Adipocyte (in vitro differentiated cells): ENCODE data around the gene TMC5.
A peak's percentile ranks its signal among the peaks of the same experiment; 100 is the strongest.
"Not testable (repeated sequence)": the region's sequence is repeated elsewhere in the genome, so short reads cannot be mapped to it uniquely, and the experiment has no call there.

Source experiments
- DNase-seq: peaks from one replicate; pipeline ENCODE4 v3.0.0-alpha.2; 2015; ENCODE audit warnings: low read depth
- H3K27me3 ChIP-seq: replicated peaks from 2 replicates; pipeline ENCODE4 v1.7.0; 2013; ENCODE audit warnings: mild to moderate bottlenecking, low read length, moderate library complexity; ENCODE audit not compliant: control insufficient read depth, insufficient read depth
- H3K36me3 ChIP-seq: 2 replicates; pipeline ENCODE4 v1.7.0; 2013; ENCODE audit warnings: low read length, mild to moderate bottlenecking, moderate library complexity; ENCODE audit not compliant: control insufficient read depth, insufficient read depth, severe bottlenecking
- H3K4me1 ChIP-seq: 2 replicates; pipeline ENCODE4 v1.7.0; 2013; ENCODE audit warnings: mild to moderate bottlenecking, low read length, moderate library complexity; ENCODE audit not compliant: control insufficient read depth, insufficient read depth
- H3K4me3 ChIP-seq: 2 replicates; pipeline ENCODE4 v1.7.0; 2013; ENCODE audit warnings: mild to moderate bottlenecking, low read length, moderate library complexity
- H3K9ac ChIP-seq: 2 replicates; pipeline ENCODE4 v1.7.0; 2013; ENCODE audit warnings: mild to moderate bottlenecking, low read length, moderate library complexity
- H3K9me3 ChIP-seq: 2 replicates; pipeline ENCODE4 v1.7.0; 2013; ENCODE audit warnings: mild to moderate bottlenecking, low read length, moderate library complexity; ENCODE audit not compliant: control insufficient read depth

The TMC5 gene, protein sequence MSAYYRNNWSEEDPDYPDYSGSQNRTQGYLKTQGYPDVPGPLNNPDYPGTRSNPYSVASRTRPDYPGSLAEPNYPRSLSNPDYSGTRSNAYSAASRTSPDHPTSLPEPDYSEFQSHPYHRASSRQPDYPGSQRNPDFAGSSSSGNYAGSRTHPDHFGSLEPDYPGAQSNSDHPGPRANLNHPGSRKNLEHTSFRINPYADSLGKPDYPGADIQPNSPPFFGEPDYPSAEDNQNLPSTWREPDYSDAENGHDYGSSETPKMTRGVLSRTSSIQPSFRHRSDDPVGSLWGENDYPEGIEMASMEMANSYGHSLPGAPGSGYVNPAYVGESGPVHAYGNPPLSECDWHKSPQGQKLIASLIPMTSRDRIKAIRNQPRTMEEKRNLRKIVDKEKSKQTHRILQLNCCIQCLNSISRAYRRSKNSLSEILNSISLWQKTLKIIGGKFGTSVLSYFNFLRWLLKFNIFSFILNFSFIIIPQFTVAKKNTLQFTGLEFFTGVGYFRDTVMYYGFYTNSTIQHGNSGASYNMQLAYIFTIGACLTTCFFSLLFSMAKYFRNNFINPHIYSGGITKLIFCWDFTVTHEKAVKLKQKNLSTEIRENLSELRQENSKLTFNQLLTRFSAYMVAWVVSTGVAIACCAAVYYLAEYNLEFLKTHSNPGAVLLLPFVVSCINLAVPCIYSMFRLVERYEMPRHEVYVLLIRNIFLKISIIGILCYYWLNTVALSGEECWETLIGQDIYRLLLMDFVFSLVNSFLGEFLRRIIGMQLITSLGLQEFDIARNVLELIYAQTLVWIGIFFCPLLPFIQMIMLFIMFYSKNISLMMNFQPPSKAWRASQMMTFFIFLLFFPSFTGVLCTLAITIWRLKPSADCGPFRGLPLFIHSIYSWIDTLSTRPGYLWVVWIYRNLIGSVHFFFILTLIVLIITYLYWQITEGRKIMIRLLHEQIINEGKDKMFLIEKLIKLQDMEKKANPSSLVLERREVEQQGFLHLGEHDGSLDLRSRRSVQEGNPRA

DNA sequence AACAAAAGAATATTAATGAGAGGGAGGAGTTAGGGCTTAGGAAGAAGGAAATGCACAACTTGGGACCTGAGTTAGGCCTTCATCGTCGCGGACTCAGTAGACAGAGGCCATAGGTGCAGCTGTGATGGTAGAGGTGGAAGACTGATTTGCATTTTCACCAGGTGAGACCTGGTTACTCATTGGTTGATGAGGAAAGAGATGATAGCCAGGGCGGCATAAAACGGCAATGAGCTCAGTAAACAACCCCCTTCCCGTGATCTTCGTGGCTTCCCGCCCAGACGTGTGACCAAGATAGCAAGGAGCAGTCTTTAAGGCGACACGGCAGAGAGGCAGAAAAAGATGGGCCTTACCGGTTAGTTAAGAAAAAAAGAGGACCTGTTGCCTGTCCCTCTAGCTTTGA, at the start of gene TMC5:
Gene TMC5, plus strand, starts transcription at position 244 of the 400 bp plus-strand sequence. CDS start 22,156 bp downstream, outside the sequence.
- Histone ChIP-seq H3K4me1 (peaks cover 4% of the 10 kb centered on the region), H3K27me3 (peaks cover 26% of the 10 kb centered on the region), H3K9ac (no peak within 1 kb of the TSS), H3K36me3 (no peaks in the 10 kb centered on the region), H3K4me3 (no peak within 1 kb of the TSS), H3K9me3 (peaks cover 5% of the 10 kb centered on the region)
- no peak for DNase-seq

DNA sequence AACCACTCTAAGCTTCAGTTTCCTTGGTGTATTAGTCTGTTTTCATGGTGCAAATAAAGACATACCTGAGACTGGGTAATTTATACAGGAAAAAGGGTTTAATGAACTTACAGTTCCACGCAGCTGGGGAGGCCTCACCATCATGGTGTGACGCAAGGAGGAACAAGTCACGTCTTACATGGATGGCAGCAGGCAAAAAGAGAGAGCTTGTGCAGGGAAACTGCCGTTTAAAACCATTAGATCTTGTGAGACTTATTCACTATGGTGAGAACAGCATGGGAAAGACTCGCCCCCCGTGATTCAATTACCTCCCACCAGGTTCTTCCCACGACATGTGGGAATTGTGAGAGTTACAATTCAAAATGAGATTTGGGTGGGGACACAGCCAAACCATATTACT, 45.1 kb upstream of the TMC5 start:
- peaks cover 13% of the 10 kb centered on the region for H3K27me3 ChIP-seq
- H3K4me1 ChIP-seq, H3K9ac ChIP-seq, H3K36me3 ChIP-seq, H3K9me3 ChIP-seq, H3K4me3 ChIP-seq, DNase-seq: not testable (repeated sequence)

DNA sequence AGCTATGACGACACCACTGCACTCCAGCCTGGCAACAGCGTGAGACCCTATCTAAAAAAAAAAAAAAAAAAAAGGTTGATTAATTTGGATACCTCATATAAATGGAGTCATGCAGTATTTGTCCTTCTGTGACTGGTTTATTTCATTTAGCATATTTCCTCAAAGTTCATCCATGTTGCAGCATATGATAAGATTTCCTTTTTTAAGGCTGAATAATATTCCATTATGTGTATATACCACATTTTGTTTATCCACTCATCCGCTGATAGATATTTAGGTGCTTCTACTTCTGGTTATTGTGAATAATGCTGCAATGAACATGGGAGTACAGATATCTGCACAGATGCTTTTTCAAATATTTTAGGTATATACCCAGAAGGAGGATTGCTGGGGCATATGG, 43.3 kb upstream of the TMC5 start:
- Histone ChIP-seq H3K36me3 (no peaks in the 10 kb centered on the region), H3K4me1 (no peaks in the 10 kb centered on the region), H3K27me3 (peaks cover 12% of the 10 kb centered on the region), H3K4me3 (no peak overlapping the region), H3K9ac (no peak overlapping the region), H3K9me3 (no peaks in the 10 kb centered on the region)
- DNase-seq: no peak

DNA sequence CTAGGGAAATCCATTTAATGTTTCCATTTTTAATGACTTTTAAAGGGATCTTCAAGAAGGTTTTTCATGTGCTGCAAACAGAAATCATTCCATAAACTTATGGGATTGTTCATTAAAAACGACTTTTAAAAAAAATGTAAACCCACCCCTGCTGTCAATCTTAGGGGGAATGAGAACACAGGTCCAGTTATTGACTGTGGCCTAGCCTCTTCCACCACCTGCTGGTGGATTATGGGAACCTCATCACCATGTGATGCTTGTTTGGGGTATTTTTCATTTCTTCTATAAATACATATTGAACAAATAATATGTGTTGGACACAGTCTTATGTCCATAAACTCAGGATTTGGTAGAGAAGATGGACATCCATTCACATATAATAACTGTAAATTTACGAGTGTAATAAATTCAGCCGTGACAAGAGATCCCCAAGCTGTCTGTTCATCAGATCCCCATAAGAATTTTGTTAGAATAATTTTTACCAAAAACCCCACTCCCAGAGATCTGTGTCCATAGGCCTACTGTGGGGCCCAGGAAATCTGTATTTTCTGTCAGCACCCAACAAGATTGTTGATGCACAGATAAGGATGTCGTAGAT, 42.0 kb upstream of the TMC5 start:
- no peaks in the 10 kb centered on the region for H3K36me3 ChIP-seq
- DNase-seq: peak; percentile 82
- H3K27me3 ChIP-seq: peaks cover 7% of the 10 kb centered on the region
- H3K9me3 ChIP-seq: no peaks in the 10 kb centered on the region
- H3K4me3 ChIP-seq: no peak overlapping the region
- H3K4me1 ChIP-seq: no peaks in the 10 kb centered on the region
- no peak overlapping the region for H3K9ac ChIP-seq

DNA sequence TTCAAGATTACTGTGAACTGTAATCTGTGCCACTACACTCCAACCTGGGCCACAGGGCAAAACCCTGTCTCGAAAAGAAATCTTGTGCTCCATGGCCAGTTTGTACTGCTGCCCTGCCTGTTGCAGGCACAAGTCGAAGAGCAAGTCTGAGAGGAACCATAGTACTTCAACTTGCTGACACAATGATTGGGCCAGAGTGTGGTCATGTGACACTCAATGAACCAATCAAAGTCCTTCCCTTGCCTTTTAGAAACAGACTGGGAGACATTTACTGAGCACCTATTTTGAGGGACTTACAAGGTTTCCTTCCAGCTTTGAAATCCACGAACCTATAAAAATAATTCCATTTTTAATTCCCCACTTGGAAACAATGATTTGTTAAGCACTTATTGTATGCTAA, 39.8 kb upstream of the TMC5 start:
- Histone ChIP-seq H3K36me3 (no peaks in the 10 kb centered on the region), H3K4me1 (no peaks in the 10 kb centered on the region), H3K4me3 (no peak overlapping the region), H3K9me3 (no peaks in the 10 kb centered on the region), H3K9ac (no peak overlapping the region), H3K27me3 (peaks cover 16% of the 10 kb centered on the region)
- no peak for DNase-seq

DNA sequence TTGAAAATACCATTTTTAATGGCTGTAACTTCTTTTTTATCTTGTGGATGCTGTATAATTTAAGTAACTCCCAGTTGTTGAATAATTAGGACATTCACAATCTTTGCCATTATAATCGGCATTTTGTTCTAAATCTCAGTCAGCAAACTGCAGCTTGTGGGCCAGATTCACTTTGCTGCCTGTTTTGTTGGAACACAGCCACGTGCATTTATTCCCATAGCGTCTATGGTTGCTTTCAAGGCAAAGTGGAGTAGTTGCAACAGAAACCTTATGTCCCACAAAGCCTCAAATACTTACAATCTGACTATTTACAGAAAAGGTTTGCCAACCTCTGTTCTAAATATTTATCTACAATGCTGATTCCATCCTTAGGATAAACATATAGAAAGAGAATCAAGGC, 39.2 kb upstream of the TMC5 start:
- Histone ChIP-seq H3K4me3 (no peak overlapping the region), H3K9me3 (no peaks in the 10 kb centered on the region), H3K4me1 (no peaks in the 10 kb centered on the region), H3K36me3 (no peaks in the 10 kb centered on the region), H3K9ac (no peak overlapping the region), H3K27me3 (peaks cover 19% of the 10 kb centered on the region)
- no peak for DNase-seq

DNA sequence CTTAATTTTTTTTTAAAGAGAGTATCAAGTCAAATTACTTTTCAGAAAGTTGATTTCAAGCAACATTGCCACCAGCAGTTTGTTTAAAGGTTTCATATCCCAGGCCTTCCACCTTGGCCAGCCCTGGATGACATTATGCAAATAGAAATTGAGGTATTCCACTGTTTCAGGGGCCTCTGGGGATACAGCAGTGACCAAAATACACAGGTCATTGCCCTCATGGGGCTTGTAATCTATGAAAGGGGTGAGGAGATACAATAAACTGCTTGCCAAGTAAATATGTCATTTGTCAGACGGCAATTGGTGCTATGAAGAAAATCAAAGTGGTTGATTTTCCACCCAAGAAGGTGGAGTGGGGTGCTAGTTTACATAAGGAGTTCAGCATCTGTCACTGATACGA, 37.8 kb upstream of the TMC5 start:
- Histone ChIP-seq H3K36me3 (no peaks in the 10 kb centered on the region), H3K9me3 (no peaks in the 10 kb centered on the region), H3K4me3 (no peak overlapping the region), H3K27me3 (peaks cover 19% of the 10 kb centered on the region), H3K9ac (no peak overlapping the region), H3K4me1 (no peaks in the 10 kb centered on the region)
- DNase-seq: no peak

DNA sequence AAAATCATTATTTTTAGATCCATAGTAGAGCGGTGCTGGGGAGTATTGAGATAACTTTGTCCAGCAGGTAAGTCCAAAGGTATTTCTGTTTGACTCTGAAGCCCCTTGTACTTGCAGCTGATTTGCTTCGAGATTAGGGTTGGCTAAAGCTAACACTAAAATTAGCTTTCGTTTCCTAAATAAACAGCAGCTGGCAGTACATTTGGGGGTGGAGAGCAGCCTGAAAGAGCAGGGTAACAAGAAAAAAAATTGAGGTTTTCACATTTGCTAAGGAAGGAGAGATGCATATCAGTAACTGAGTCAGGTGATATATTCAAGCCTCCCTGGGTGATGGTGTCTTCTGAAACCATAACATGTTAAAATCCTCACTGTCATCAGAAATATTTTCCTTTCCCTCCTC, 37.4 kb upstream of the TMC5 start:
- Histone ChIP-seq H3K9ac (no peak overlapping the region), H3K27me3 (peaks cover 22% of the 10 kb centered on the region), H3K36me3 (no peaks in the 10 kb centered on the region), H3K4me1 (no peaks in the 10 kb centered on the region), H3K9me3 (no peaks in the 10 kb centered on the region), H3K4me3 (no peak overlapping the region)
- DNase-seq: no peak

DNA sequence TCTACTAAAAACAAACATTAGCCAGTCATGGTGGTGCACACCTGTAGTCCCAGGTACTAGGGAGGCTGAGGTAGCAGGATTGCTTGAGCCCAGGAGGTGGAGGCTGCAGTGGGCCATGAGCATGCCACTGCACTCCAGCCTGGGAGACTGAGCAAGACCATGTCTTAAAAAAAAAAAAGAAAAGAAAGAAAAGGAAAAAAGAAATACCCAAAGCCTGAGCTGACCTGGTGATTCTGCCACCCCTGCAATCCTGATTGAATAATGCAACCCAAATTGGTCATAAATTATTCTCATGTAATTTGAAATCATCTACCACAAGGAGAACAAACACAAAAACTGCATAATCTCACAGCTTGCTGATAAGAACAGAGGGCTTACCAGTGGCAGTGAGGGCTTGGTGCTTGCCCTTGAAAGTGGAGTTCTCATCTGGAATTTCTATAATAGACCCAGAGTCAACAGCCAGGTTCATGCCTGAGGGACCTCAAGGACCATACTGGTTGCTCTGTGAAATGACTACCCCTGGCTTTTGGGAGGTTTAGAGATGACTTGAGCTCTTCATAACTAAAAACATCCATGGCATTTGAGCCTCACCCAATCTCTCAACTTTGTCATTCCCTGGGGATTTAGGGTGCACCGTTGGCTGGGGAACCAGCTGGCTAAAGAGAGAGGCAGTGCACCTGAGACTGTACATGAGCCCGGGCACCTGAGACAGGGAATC, 35.4 kb upstream of the TMC5 start:
- DNase-seq: no peak
- Histone ChIP-seq H3K9ac (no peak overlapping the region), H3K4me1 (no peaks in the 10 kb centered on the region), H3K4me3 (no peak overlapping the region), H3K9me3 (peaks cover 4% of the 10 kb centered on the region), H3K27me3 (peaks cover 20% of the 10 kb centered on the region), H3K36me3 (no peaks in the 10 kb centered on the region)

DNA sequence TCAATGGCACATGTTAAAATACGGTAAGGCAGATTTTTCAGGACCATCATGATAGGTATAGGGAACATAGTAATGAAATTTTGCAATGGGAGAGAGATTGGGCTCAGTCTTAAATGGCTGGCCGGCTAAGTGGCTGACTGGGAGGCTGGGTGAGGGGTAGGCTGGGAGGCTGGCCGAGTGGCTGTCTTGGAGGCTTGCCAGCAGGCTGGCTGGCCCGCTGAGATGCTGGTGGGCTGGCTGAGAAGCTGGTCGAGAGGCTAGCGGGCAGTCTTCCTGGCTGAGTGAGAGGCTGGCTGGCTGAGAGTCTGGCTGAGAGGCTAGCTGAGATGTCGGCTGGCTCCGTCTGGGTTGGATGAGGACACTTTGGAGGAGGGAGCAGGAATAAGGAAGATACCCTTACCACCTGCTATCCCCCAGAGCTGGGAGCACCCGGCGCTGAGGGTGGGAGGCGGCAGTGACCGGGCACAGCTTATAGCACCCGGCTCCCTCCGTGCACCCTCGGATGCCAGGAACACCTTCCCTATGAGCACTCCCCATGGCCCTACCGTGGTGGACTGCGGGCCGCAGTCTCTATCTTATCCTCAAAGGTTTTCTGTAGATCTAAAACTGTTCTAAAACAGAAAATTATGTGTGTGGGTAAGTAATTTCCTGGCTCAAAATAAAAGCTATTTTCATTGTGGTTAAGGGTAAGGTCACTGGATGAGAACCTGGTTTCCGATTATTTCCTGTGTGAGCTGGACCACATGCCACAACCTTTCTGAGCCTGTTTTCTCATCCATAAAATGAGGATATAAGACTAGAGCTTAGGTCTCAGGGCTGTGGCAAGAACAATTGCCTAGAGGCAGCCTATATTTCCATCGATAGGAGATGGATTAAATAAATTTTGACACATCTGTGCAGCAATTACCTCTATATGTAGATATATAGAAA, 34.5 kb upstream of the TMC5 start:
- H3K36me3 ChIP-seq: no peaks in the 10 kb centered on the region
- H3K9me3 ChIP-seq: peaks cover 7% of the 10 kb centered on the region
- no peak overlapping the region for H3K4me3 ChIP-seq
- DNase-seq: no peak
- no peak overlapping the region for H3K9ac ChIP-seq
- no peaks in the 10 kb centered on the region for H3K4me1 ChIP-seq
- H3K27me3 ChIP-seq: peaks cover 20% of the 10 kb centered on the region
